A549 treated with AZD2906 at 1 μM for 4 hours (cell line): ENCODE measurements around the gene SMC4. TPM values are rescaled to one million over a fixed set of nuclear protein-coding genes. Genes with fewer than 3 reads are reported as not detected.

ENCODE experiments used
- total RNA-seq: library from RNA; stranded (reverse); fragments of 200-300 nt; extraction: Qiagen RNA extraction; gene quantifications from 5 replicates; pipeline ENCODE4 v1.2.3, GENCODE V29; 2022

Gene SMC4
- total RNA-seq = 73.7 to 90.2 TPM (median 83.5 TPM) in 5 replicates

GRCh38 chr3:160399125-160400029 is at the start of gene SMC4, which contains the start of gene IFT80:
Gene SMC4 (plus strand): TSS chr3:160399650. CDS start chr3:160400827, 1,177 bp downstream.
Gene IFT80 (minus strand): TSS chr3:160399225. CDS start chr3:160384600, 14,625 bp downstream.

DNA sequence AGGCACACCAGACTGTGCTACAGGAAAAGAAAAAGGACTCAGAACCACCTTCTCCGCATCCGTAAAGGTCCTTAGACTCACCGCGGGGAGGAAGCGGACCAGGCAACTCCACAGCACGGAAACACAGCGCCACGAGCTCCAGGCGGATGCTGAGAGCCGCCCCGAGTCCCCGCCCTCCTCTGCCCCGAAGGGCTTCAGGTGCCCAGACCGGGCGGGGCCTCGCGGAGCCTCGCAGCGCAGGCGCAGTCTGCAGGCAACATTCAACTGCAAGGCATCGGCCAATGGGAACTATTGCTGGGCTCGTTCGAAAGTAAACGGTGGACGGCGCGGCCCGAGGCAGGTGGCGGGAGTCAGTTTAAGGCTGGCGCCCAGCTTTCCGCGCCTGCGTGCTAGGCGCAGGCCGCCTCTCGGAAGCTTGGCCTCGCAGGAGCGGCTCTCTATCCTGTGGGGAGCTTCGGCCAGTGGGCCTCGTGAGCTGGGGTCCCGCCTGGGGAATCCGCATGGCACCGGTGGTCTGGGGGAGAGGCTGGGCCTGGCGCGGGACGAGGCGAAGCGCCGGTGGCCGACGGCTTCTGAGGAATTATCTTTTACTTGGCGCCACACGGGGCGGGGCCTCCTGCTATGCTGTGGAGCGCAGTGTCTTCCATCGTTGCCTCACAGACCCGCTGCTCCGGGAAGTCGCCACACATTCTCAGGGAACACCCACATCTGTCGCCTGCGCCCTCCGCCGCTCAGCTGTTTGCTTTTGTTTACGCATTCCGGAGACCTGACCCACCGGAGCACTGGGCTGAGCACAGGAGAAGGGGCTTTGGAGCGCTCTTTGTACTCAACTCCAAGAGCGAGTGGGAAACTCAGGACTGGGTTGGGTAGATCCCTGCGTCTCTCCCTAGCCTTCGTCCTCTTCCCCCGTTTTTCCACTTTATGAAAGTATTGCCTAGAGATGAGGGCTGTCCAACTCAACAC is 50.5 kb downstream of the SMC4 start, which contains the start of gene TRIM59:
TRIM59 (minus strand) TSS at position 151 of the 963 bp plus-strand sequence. CDS start 10,603 bp downstream, outside the sequence.

Other genes with a start within 250 kb of the SMC4 start
- 0.92 to 1.4 TPM (median 1.2 TPM) in 5 replicates for gene C3orf80, start 174.2 kb upstream of the SMC4 start, total RNA-seq
- 11.0 to 17.6 TPM (median 11.6 TPM) in 5 replicates for gene IFT80, start 425 bp upstream of the SMC4 start, total RNA-seq
- 6.9 to 10.6 TPM (median 8.4 TPM) in 5 replicates for gene TRIM59, start 50.1 kb downstream of the SMC4 start, total RNA-seq
- 27.7 to 32.6 TPM (median 30.2 TPM) in 5 replicates for gene KPNA4, start 165.9 kb downstream of the SMC4 start, total RNA-seq